ENCODE measurements around the gene OLIG1.

OLIG1 gene

DNA sequence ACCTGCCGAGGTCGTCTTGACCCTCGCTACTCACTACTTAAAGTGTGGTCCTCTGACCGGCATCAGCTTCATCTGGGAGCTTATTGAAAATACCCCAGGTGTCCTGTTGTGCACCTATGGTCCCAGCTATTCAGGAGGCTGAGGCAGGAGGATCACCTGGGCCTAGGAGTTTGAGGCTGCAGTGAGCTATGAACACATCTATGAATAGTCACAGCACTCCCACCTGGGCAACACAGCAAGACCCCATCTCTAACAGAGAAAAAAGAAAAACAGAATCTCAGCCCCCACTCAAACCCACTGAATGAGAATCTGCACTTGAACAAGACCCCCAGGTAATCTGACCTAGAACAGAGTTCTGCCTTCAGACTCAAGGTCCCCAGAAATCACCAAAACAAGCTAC lies 8.7 kb upstream of the OLIG1 start:
- Histone ChIP-seq H3K9me3 (ENCODE audit: control insufficient read depth, low read length) (no peaks in the 10 kb centered on the region), H3K27ac (ENCODE audit: insufficient read depth, low read depth, low read length, poor library complexity, severe bottlenecking) (no peak overlapping the region), H3K27me3 (ENCODE audit: control insufficient read depth, insufficient read depth, low read length, poor library complexity, severe bottlenecking) (peaks cover 58% of the 10 kb centered on the region), H3K4me3 (ENCODE audit: insufficient read depth, low read depth, low read length) (no peak overlapping the region), H3K4me1 (ENCODE audit: control insufficient read depth, insufficient read depth, low read length) (no peaks in the 10 kb centered on the region), H3K36me3 (ENCODE audit: control insufficient read depth, insufficient read depth, low read length) (no peaks in the 10 kb centered on the region)
- 87 to 94% methylated on average over 4 of the region's 4 CpGs for WGBS, 2 experiments

DNA sequence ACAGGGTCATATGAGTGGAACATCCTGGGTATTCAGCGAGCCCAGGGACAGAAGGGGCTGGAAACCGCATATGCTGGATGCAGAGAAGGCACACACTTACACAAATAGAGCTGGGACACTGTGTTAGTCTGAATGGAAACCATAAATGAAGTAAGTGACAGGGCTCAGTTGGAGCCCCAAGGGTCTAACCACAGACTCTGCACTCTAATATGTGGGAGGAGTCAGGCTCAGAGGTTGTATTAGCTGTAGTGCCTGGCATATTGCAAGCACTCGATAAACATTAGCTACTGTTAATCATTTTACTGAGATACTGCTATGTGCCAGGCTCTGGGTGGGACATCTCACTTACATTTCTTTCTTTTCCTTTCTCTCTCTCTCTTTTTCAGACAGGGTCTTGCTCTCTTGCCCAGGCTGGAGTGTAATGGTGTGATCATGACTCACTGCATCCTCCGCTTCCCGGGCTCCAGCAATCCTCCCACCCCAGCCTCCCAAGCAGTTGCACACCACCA lies 6.5 kb upstream of the OLIG1 start:
- H3K4me1 ChIP-seq (ENCODE audit: control insufficient read depth, insufficient read depth, low read length): no peaks in the 10 kb centered on the region
- H3K4me3 ChIP-seq (ENCODE audit: insufficient read depth, low read depth, low read length): no peak overlapping the region
- H3K36me3 ChIP-seq (ENCODE audit: control insufficient read depth, insufficient read depth, low read length): no peaks in the 10 kb centered on the region
- H3K9me3 ChIP-seq (ENCODE audit: control insufficient read depth, low read length): no peaks in the 10 kb centered on the region
- 95 to 97% methylated on average over 5 of the region's 5 CpGs for WGBS, 2 experiments
- peaks cover 80% of the 10 kb centered on the region for H3K27me3 ChIP-seq (ENCODE audit: control insufficient read depth, insufficient read depth, low read length, poor library complexity, severe bottlenecking)
- H3K27ac ChIP-seq (ENCODE audit: insufficient read depth, low read depth, low read length, poor library complexity, severe bottlenecking): no peak overlapping the region

DNA sequence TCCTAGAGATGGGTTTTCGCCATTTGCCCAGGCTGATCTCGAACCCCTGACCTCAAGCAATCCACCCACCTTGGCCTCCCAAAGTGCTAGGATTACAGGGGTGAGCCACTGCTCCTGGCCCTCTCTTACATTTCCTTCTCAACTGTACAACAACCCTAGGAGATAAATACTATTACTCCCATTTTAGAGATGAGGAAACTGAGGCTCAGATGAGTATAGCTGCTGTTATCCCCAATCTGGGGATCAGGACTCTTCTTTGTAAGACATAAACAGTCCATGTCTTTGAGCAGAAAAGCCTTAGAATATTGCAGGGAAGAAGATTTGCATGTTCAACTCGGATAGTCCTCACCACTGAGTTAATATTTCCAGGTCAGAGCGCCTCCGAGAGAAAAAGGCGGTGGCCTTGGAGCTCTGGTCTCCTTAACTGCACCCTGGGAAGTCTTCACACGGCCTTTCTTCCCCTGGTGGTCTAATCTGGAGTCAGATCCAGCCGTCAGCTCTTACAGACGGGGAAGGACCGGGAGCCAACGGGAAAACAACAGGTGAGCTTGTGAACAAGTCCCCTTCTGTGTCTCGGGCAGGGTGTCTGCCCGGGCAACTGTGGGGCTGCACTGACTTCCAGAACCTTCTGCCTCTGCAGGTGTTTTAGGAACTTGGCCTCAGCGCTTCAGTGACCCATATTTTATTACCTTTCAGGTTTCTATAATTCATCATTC lies 5.9 kb upstream of the OLIG1 start:
- 36 to 37% methylated on average over 14 of the region's 14 CpGs for WGBS, 2 experiments
- no peaks in the 10 kb centered on the region for H3K9me3 ChIP-seq (ENCODE audit: control insufficient read depth, low read length)
- no peaks in the 10 kb centered on the region for H3K4me1 ChIP-seq (ENCODE audit: control insufficient read depth, insufficient read depth, low read length)
- H3K4me3 ChIP-seq (ENCODE audit: insufficient read depth, low read depth, low read length): no peak overlapping the region
- no peak overlapping the region for H3K27ac ChIP-seq (ENCODE audit: insufficient read depth, low read depth, low read length, poor library complexity, severe bottlenecking)
- H3K36me3 ChIP-seq (ENCODE audit: control insufficient read depth, insufficient read depth, low read length): no peaks in the 10 kb centered on the region
- H3K27me3 ChIP-seq (ENCODE audit: control insufficient read depth, insufficient read depth, low read length, poor library complexity, severe bottlenecking): peaks cover 84% of the 10 kb centered on the region

DNA sequence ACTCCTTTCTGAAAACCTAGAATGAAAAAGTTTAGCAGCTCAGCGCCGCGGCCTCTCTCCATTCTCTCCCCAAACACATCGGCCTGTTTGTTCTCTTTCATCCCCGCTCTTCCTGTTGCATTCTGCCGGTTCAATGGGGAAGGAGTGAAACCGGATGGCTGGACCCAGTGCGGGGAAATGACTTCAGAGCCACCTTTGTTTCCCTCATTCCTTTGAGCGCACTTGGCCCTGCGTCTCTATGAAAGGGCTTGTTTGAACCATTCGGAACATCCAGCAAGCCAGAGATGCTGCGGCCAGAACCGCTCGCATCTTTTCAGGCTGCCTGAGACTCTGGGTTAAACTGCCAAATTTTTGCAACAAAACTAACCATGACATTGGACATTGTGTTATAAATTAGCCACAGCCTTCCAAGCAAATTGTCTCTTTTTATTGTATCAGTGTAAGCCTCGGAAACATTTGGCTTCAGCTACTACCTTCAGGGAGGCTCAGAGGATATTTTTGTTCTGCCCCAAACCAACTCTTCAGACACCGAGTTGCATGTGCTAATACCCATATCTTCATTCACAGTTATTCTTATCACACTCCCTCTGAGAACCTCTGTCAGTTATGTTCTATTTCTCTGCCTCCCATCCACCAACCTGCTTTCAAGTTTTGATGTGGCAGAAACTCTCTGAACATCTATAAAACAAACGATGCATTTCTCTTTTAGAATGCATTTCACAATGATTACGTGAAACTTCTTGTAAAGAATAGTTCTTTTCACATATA lies 5.1 kb upstream of the OLIG1 start:
- no peaks in the 10 kb centered on the region for H3K9me3 ChIP-seq (ENCODE audit: control insufficient read depth, low read length)
- peaks cover 90% of the 10 kb centered on the region for H3K27me3 ChIP-seq (ENCODE audit: control insufficient read depth, insufficient read depth, low read length, poor library complexity, severe bottlenecking)
- no peak overlapping the region for H3K4me3 ChIP-seq (ENCODE audit: insufficient read depth, low read depth, low read length)
- H3K4me1 ChIP-seq (ENCODE audit: control insufficient read depth, insufficient read depth, low read length): no peaks in the 10 kb centered on the region
- 29 to 30% methylated on average over 17 to 18 of the region's 18 CpGs for WGBS, 2 experiments
- H3K27ac ChIP-seq (ENCODE audit: insufficient read depth, low read depth, low read length, poor library complexity, severe bottlenecking): no peak overlapping the region
- H3K36me3 ChIP-seq (ENCODE audit: control insufficient read depth, insufficient read depth, low read length): no peaks in the 10 kb centered on the region

DNA sequence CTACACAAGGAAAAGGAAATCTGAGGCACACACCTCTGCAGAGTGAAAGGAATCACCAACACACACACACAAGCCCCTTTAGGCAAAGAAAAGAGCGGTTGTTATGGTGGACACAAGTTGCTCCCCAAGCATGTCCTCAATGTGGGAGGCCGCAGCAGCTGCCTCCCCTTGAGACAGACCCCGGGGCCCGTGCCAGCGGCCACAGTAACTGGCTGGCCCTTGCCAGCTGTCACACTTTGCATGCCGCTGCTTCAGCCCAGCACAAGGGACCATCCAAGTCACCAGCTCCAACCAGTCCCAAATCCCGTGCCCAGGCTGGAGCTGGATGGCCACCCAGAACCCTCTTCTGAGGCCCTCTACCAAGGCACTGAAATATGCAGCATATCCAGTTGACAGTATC lies 2.9 kb upstream of the OLIG1 start:
- H3K27ac ChIP-seq (ENCODE audit: insufficient read depth, low read depth, low read length, poor library complexity, severe bottlenecking): no peak overlapping the region
- 90 to 94% methylated on average over 7 of the region's 7 CpGs for WGBS, 2 experiments
- no peaks in the 10 kb centered on the region for H3K36me3 ChIP-seq (ENCODE audit: control insufficient read depth, insufficient read depth, low read length)
- peaks cover 13% of the 10 kb centered on the region for H3K4me1 ChIP-seq (ENCODE audit: control insufficient read depth, insufficient read depth, low read length)
- H3K27me3 ChIP-seq (ENCODE audit: control insufficient read depth, insufficient read depth, low read length, poor library complexity, severe bottlenecking): peaks cover 97% of the 10 kb centered on the region
- H3K4me3 ChIP-seq (ENCODE audit: insufficient read depth, low read depth, low read length): no peak overlapping the region
- no peaks in the 10 kb centered on the region for H3K9me3 ChIP-seq (ENCODE audit: control insufficient read depth, low read length)

DNA sequence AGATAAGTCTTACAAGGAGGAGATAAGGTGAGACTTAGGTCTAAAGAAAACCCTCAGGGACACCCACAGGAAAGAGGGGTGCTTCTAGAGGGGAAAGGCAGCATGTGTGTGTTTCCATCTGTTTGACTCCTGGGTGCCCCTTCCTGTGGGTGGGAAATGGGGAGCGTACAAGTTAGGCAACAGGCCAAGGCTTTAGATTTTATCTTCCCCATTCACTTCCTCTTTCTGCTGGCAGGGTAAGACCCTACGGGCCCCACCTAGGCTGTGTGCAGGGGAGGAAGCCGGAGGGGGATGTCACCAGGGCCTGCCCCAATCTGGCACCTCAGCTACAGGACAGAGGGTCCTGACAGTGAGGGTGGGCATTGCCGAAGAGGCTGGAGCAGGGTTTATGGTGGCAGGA lies 2.5 kb upstream of the OLIG1 start:
- H3K4me3 ChIP-seq (ENCODE audit: insufficient read depth, low read depth, low read length): no peak overlapping the region
- H3K36me3 ChIP-seq (ENCODE audit: control insufficient read depth, insufficient read depth, low read length): no peaks in the 10 kb centered on the region
- no peak overlapping the region for H3K27ac ChIP-seq (ENCODE audit: insufficient read depth, low read depth, low read length, poor library complexity, severe bottlenecking)
- peaks cover 100% of the 10 kb centered on the region for H3K27me3 ChIP-seq (ENCODE audit: control insufficient read depth, insufficient read depth, low read length, poor library complexity, severe bottlenecking)
- H3K4me1 ChIP-seq (ENCODE audit: control insufficient read depth, insufficient read depth, low read length): peaks cover 14% of the 10 kb centered on the region
- 90 to 91% methylated on average over 4 of the region's 4 CpGs for whole genome bisulfite sequencing, 2 experiments
- H3K9me3 ChIP-seq (ENCODE audit: control insufficient read depth, low read length): no peaks in the 10 kb centered on the region

DNA sequence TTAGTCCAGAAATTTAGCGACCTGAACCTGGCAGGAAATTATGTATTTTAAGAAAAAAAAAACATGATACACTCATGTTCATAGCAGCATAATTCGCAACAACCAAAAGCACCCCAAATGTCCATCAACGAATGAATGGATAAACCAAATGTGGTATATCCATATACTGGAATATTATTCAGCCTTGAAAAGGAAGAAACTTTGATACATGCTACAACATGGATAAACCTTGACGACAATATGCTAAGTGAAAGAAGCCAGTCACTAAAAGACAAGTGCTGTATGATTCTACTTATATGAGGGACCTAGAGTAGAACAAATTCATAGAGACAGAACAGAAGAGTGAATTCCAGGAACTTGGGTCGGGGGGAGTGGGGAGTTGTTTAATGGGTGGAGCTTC lies 698 bp upstream of the OLIG1 start:
- Histone ChIP-seq H3K9me3 (ENCODE audit: control insufficient read depth, low read length) (no peaks in the 10 kb centered on the region), H3K27me3 (ENCODE audit: control insufficient read depth, insufficient read depth, low read length, poor library complexity, severe bottlenecking) (peaks cover 100% of the 10 kb centered on the region), H3K4me3 (ENCODE audit: insufficient read depth, low read depth, low read length) (no peak overlapping the region), H3K4me1 (ENCODE audit: control insufficient read depth, insufficient read depth, low read length) (peaks cover 14% of the 10 kb centered on the region), H3K36me3 (ENCODE audit: control insufficient read depth, insufficient read depth, low read length) (no peaks in the 10 kb centered on the region), H3K27ac (ENCODE audit: insufficient read depth, low read depth, low read length, poor library complexity, severe bottlenecking) (no peak overlapping the region)
- WGBS, 2 experiments: 64 to 67% methylated on average over 4 to 5 of the region's 5 CpGs

DNA sequence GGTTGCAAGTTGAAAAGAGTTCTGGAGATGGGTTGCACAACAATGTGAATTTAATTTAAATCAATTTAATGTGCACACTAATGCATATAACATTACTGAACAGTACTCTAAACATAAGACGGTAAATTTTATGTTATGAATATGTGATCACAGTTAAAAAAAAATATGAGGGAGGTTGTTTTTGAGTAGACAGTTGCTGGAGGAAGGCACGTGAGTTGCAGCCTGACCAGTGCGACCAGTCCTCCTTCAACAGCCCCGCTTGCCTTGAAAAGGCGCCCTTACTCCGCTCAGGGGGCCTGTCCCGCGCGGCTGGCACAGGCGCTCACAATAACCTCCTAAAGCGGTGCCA lies 322 bp upstream of the OLIG1 start:
- Histone ChIP-seq H3K27me3 (ENCODE audit: control insufficient read depth, insufficient read depth, low read length, poor library complexity, severe bottlenecking) (peaks cover 100% of the 10 kb centered on the region), H3K4me3 (ENCODE audit: insufficient read depth, low read depth, low read length) (no peak overlapping the region), H3K9me3 (ENCODE audit: control insufficient read depth, low read length) (no peaks in the 10 kb centered on the region), H3K4me1 (ENCODE audit: control insufficient read depth, insufficient read depth, low read length) (peaks cover 16% of the 10 kb centered on the region), H3K36me3 (ENCODE audit: control insufficient read depth, insufficient read depth, low read length) (no peaks in the 10 kb centered on the region), H3K27ac (ENCODE audit: insufficient read depth, low read depth, low read length, poor library complexity, severe bottlenecking) (no peak overlapping the region)
- 3 to 5% methylated on average over 11 of the region's 11 CpGs for WGBS, 2 experiments

DNA sequence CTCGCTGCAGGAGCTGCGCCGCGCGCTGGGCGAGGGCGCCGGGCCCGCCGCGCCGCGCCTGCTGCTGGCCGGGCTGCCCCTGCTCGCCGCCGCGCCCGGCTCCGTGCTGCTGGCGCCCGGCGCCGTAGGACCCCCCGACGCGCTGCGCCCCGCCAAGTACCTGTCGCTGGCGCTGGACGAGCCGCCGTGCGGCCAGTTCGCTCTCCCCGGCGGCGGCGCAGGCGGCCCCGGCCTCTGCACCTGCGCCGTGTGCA lies 730 bp downstream of the OLIG1 start:
- Histone ChIP-seq H3K36me3 (ENCODE audit: control insufficient read depth, insufficient read depth, low read length) (no peaks in the 10 kb centered on the region), H3K4me1 (ENCODE audit: control insufficient read depth, insufficient read depth, low read length) (peaks cover 20% of the 10 kb centered on the region), H3K27ac (ENCODE audit: insufficient read depth, low read depth, low read length, poor library complexity, severe bottlenecking) (no peak overlapping the region), H3K9me3 (ENCODE audit: control insufficient read depth, low read length) (no peaks in the 10 kb centered on the region), H3K4me3 (ENCODE audit: insufficient read depth, low read depth, low read length) (peak overlapping the region; percentile 26), H3K27me3 (ENCODE audit: control insufficient read depth, insufficient read depth, low read length, poor library complexity, severe bottlenecking) (peaks cover 99% of the 10 kb centered on the region)
- WGBS, 2 experiments: 0% methylated on average over 44 of the region's 44 CpGs

DNA sequence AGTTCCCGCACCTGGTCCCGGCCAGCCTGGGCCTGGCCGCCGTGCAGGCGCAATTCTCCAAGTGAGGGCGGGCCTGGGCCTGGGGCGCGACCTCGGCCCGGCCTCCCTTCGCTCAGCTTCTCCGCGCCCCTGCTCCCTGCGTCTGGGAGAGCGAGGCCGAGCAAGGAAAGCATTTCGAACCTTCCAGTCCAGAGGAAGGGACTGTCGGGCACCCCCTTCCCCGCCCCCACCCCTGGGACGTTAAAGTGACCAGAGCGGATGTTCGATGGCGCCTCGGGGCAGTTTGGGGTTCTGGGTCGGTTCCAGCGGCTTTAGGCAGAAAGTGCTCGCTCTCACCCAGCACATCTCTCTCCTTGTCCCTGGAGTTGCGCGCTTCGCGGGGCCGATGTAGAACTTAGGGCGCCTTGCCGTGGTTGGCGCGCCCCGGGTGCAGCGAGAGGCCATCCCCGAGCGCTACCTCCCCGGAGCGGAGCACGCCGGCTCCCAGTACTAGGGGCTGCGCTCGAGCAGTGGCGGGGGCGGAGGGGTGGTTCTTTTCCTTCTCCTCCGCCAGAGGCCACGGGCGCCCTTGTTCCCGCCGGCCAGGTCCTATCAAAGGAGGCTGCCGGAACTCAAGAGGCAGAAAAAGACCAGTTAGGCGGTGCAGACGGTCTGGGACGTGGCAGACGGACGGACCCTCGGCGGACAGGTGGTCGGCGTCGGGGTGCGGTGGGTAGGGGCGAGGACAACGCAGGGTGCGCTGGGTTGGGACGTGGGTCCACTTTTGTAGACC lies 1.2 kb downstream of the OLIG1 start:
- H3K4me3 ChIP-seq (ENCODE audit: insufficient read depth, low read depth, low read length): peak overlapping the region; percentile 19
- H3K9me3 ChIP-seq (ENCODE audit: control insufficient read depth, low read length): no peaks in the 10 kb centered on the region
- H3K27ac ChIP-seq (ENCODE audit: insufficient read depth, low read depth, low read length, poor library complexity, severe bottlenecking): no peak overlapping the region
- H3K36me3 ChIP-seq (ENCODE audit: control insufficient read depth, insufficient read depth, low read length): no peaks in the 10 kb centered on the region
- 1% methylated on average over 69 of the region's 69 CpGs for WGBS, 2 experiments
- H3K27me3 ChIP-seq (ENCODE audit: control insufficient read depth, insufficient read depth, low read length, poor library complexity, severe bottlenecking): peaks cover 99% of the 10 kb centered on the region
- peaks cover 20% of the 10 kb centered on the region for H3K4me1 ChIP-seq (ENCODE audit: control insufficient read depth, insufficient read depth, low read length)
